RKO (cell line): ENCODE results near the gene TBC1D14.
"Not testable (repeated sequence)": the region's sequence is repeated elsewhere in the genome, so short reads cannot be mapped to it uniquely, and the experiment has no call there.

ENCODE experiments used
- DNase-seq: peaks from one replicate; pipeline ENCODE4 v3.0.0-alpha.2; 2016; ENCODE audit warnings: low spot score

TBC1D14 gene

DNA sequence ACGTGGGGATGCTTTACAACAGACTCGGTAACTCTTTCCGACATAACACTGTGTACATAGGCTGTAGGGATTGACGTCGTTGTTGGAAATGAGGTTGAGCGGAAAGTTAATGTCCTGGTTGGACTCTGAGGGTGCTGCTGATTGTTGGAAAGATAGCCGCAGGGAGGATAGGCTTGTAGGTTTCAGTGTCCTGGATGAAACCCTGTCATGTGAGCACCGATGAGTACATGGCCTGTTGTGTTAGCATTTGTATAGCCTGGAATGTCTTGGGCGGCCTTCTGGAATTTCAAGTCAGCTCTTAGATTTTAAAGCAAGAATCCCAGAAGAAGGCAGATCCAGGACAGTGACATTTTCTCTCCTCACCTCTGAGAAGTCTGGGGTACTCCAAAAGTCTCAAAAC, 63.3 kb downstream of the TBC1D14 start:
- DNase-seq: no peak

- DNase-seq: peak; percentile 75
These were observed 64.7 kb downstream of the TBC1D14 start for GRCh38 chr4:6974138-6974848.

DNA sequence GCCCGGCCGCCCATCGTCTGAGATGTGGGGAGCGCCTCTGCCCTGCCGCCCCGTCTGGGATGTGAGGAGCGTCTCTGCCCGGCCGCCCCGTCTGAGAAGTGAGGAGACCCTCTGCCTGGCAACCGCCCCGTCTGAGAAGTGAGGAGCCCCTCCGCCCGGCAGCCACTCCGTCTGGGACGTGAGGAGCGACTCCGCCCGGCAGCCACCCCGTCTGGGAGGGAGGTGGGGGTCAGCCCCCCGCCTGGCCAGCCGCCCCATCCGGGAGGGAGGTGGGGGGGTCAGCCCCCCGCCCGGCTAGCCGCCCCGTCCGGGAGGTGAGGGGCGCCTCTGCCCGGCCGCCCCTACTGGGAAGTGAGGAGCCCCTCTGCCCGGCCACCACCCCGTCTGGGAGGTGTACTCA, 68.2 kb downstream of the TBC1D14 start:
- not testable (repeated sequence) for DNase-seq

- DNase-seq: no peak
These were observed 74.0 kb downstream of the TBC1D14 start for GRCh38 chr4:6983544-6984142.

DNA sequence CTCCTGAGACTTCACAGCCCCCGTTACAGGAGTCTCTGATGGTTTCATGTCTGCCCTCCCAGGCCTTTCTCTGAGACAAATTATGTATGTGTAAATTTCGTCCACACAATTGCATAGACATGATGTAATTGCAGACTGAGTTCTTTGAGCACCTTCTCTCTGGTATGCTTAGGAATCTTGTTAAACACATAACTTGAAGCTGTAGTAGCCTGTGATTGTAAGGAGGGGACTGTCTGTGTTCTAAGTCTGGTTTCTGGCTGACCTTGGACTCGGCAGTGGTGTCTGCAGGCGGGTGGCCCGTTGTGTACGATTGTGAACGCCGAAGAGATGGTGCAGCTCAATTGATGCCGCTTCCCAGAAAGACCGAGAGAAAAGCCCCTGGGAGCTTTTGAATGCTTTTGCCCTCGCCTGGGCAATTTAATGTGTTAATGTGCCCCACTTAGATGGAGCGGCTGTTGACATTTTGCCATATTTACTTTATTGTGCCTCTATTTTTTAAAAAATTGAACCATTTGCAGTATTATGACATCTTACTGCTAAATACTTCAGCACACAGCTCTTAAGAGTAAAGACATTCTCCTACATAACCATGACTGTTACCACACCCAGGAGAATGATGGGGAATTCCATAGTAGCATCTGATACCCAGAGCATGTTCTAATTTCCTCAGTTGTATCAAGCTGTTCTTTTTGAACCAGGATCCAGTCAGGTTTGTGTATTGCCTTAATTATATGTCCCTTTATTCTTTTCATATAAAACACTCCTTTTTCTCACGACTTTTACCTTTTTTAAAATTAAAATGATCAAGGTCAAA, 75.2 kb downstream of the TBC1D14 start:
- DNase-seq: no peak

- DNase-seq: peak; percentile 62
These were observed 76.6 kb downstream of the TBC1D14 start for GRCh38 chr4:6986072-6986780.

DNA sequence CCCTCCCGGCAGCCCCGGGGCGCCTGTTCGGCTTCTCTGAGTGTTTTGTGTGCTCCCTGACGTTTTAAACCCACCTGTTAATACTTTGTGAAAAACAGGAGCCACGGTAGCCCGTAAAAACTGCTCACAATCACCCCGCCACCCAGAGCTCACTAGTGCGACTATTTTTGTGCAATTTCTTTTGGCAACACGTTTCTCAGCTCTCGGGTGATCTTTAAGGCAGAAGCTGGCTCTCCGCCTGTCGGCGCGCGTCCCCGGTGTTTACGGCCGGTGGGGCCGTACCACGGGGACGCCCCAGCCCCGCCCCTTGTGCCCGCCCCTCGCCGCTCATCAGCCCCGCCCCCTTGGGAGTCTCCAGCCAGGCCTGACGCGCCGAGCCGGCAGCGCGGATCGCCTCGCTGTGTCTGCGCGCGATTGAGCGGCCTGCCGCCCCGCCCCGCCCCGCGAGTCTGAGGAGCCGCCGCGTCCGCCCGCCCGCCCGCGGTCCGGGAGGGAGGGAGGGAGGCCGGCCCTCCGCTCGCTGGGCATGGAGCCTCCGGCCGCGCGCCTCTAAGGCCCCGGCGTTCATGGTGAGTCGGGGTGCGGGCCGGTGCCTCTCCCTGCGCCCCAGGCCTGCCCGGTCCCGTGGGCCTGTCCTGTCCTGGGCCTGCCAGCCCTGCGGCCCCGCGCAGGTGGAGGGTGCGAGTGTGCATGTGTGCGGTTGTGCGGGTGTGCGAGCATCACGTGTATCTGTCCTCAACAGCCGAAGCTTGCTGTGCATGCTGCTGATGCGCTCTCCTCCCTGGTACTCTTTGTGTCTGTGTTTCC, 77.4 kb downstream of the TBC1D14 start:
- peak; percentile 91 for DNase-seq

DNA sequence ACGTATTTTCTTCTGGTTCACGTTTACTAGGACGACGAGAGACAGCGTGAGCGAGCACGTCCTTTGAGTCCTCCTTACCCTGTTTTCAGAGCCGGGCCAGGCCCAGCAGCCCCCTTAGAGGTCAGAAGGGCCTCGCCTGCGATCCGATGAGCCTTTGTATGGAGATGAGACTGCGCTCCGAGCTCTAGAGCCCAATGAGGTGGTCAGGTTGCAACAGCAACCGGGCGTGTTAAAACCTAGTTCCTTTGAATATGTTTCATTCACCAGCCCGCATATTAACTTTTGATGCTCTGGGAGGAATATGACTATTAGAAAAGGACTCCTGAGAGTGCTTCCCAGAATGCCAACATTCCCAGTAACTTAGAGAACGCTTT, 77.9 kb downstream of the TBC1D14 start:
- DNase-seq: peak; percentile 51

DNA sequence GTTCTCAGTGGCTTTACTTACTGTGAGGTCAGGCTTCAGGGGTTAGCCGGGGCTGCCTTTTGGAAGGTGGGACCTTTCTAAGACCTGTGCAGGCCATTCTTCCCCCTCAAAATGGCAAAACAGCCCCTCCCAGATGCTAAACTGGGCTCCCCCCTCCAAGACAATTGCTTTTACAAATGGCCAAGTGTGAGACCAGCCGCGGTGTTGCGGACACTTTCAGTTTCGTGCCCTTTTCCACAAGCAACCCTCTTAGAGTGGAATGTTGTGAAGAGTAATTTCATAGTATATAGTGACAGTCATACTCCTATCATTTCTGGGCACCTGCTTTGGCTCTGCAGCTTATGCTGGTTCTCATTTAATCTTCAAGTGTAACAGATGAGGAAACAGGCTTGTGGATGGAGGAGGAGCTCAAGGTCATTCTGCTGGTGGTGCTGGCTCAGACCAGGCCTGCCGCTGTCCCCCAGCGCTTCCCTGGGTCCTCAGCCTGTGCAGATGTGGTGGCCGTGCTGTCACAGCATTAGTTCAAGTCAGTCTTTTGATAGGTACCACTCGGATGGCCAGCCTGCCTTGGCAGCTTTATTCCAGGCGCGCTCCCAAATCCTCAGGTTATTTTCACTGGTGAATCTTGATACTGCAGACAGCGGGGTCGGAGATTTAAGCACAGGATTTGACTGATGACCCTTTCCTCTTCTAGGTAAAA, 78.5 kb downstream of the TBC1D14 start:
- no peak for DNase-seq

DNA sequence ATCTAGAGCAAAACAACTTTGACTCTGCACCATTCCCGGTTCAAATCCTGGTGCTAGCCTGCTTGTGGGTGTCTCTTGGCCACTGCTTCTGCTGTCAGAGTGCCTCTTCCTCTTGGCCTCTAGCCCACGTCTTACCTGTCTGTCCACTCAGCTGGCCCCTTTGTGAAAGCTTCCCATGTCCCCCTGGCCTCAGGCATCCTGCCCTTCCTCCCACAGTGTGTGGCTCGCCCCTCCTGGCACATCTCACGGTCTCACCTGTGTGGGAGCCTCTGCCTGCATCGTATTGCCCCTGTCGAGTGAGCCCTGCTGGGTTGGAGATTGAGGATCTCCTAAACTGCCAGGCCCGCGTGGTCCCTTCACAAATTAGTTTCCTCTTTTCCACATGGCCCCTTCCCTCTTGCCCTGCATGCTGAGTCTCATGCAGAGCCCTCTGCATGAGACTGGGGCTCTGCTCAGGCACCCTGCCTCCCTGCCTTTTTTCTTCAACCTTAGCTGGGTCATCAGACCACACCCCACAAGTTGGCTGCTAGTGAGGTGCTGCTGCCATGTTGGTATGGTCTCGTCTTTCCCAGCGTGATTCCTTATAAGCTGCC, 79.8 kb downstream of the TBC1D14 start:
- DNase-seq: no peak

- no peak for DNase-seq
These were observed 81.0 kb downstream of the TBC1D14 start for GRCh38 chr4:6990661-6991060.

- no peak for DNase-seq
These were observed 81.6 kb downstream of the TBC1D14 start for GRCh38 chr4:6991249-6991648.

DNA sequence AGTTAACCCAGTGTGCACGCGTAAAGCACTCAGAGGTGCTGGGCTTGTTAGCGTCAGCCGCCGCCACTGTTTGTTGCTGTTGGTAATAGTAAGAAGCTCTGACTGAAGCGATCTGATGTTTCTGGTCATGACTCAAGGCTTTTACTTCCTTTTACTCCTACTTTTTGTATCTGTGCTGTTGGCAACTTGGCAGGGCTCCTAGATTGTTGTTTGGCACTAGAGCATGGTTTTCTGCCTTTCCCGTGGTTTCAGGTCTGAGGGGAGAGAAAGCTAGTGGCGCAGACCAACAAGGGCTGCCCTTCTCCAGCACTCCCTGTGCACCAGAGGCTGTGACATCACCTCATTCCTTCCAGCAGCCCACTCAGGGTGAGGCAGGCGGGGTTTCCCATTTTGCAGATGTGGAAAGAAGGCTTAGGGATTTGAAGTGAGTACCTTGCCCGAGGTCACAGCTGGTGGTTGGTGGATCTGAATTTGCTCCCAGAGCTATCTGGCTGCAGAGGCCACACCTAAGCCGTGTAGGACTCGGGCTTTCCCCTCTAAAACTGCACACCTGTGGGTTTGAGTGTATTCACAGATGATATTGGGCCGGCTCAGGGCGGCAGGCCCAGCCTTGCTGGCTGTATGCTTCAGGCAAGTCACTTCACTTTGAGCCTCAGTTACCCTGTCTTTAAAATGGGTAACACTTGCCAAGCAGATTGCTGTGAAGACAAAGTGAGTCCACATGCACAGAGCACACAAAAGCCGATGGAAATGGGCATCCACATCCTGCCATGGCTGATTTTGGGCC, 82.3 kb downstream of the TBC1D14 start:
- peak; percentile 23 for DNase-seq

- no peak for DNase-seq
These were observed 83.4 kb downstream of the TBC1D14 start for GRCh38 chr4:6992728-6993677.

- no peak for DNase-seq
These were observed 86.9 kb downstream of the TBC1D14 start for GRCh38 chr4:6996481-6996880.

GRCh38 chr4:6999172-7000086, 89.8 kb downstream of the TBC1D14 start:
- no peak for DNase-seq

GRCh38 chr4:7000421-7001176, 91.0 kb downstream of the TBC1D14 start:
- DNase-seq: no peak
